Measurements from ENCODE around the gene PPP1CA. TPM values are rescaled to one million over a fixed set of nuclear protein-coding genes. Genes with fewer than 3 reads are reported as not detected.

Gene PPP1CA
- total RNA-seq, 1 experiment from 2014 or later, result 238 TPM

DNA sequence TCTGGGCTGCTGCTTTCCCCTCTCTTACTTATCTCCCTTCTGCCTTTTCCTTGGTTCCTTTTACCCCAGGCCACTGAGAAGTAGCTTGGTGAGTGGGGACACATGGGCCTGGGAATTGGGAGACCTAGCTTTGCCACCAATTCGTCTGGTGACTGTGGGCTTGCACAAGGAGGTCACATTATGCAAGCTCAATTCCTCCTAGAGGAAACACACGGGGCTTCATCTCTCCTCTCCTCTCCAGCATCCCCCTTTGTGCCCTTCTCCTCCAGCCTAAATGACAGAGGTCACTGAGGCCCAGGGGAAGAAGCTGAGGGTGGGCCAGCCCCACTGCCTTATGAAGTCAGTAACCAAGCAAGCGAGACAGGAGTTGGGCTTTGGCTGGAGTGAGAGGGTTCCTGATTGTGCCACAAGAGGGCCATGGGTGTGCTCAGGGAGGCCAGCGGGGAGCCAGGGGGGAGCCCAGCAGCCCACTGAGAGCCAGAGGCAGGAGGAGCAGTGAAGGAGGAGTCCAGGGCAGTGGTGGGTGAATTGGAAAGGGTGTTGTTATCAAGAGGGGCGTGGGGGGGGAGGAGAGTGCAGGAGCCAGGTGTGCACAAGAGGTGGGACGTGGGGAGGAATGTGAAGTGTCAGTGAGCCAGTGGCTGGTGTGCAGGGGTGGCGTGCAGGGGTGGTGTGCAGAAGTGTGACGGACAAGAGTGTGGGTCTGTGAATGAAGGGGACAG, 30.3 kb downstream of the PPP1CA start:
- RAD21 ChIA-PET (ENCODE audit: low non-redundant PET in 1 of 2, low total read pairs in 2 of 2, uncharacterized antibody in 2 of 2, unreplicated experiment in 2 of 2), result interaction anchor here (0.6 to 3.3 kb wide), 3 partner anchors 11 to 74 kb away, joined by 3 to 15 read pairs (median 4); no protein-coding TSS in a partner anchor
- Histone ChIP-seq H3K9me3 (ENCODE audit: control insufficient read depth in 1 of 2, insufficient read depth in 1 of 2, low read depth in 1 of 2, low read length in 2 of 2) (no peaks in the 10 kb centered on the region), H3K36me3 (ENCODE audit: control insufficient read depth in 1 of 2, insufficient read depth in 2 of 2, low read length in 2 of 2) (no peaks in the 10 kb centered on the region; a peak in 1 of 4 replicates), H3K4me2 (ENCODE audit: low read length) (peak overlapping the region; percentile 88), H4K20me1 (ENCODE audit: insufficient read depth) (no peaks in the 10 kb centered on the region), H3K4me1 (ENCODE audit: control insufficient read depth in 1 of 2, insufficient read depth in 2 of 2, low read length in 2 of 2) (peaks cover 33 to 80% of the 10 kb centered on the region in 2 experiments), H3K79me2 (ENCODE audit: insufficient read depth, low read length) (peaks cover 58% of the 10 kb centered on the region), H3K9me2 (ENCODE audit: insufficient read depth) (no peaks in the 10 kb centered on the region), H2AFZ (ENCODE audit: low read depth, low read length, poor library complexity, severe bottlenecking) (no peak overlapping the region), H3K4me3 (replicated peaks in 1 of 2; ENCODE audit: low read depth in 1 of 2, low read length in 2 of 2) (peak overlapping the region; percentile 13 to 83), H3K9ac (ENCODE audit: low read length) (peak overlapping the region; percentile 100), H3K27me3 (ENCODE audit: insufficient read depth, low read length) (no peaks in the 10 kb centered on the region), H3K27ac (ENCODE audit: low read depth, low read length) (peak overlapping the region; percentile 100)
- DNase-seq (ENCODE audit: low read depth, low spot score), result no peak
- TSS peak; percentile 34 for BruUV-seq (replicated peaks)
- CTCF ChIA-PET, result interaction anchor here (5.0 to 15.5 kb wide), 2 partner anchors 10 to 15 kb away, joined by 44 to 456 read pairs; partner anchors contain the start of gene POLD4
- TF ChIP-seq, protein P1, sequence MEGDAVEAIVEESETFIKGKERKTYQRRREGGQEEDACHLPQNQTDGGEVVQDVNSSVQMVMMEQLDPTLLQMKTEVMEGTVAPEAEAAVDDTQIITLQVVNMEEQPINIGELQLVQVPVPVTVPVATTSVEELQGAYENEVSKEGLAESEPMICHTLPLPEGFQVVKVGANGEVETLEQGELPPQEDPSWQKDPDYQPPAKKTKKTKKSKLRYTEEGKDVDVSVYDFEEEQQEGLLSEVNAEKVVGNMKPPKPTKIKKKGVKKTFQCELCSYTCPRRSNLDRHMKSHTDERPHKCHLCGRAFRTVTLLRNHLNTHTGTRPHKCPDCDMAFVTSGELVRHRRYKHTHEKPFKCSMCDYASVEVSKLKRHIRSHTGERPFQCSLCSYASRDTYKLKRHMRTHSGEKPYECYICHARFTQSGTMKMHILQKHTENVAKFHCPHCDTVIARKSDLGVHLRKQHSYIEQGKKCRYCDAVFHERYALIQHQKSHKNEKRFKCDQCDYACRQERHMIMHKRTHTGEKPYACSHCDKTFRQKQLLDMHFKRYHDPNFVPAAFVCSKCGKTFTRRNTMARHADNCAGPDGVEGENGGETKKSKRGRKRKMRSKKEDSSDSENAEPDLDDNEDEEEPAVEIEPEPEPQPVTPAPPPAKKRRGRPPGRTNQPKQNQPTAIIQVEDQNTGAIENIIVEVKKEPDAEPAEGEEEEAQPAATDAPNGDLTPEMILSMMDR (IDR thresholded peaks at IDR 0.05 in 2 of 3, conservative IDR thresholded peaks at IDR 0.05 in 1 of 3; ENCODE audit: borderline replicate concordance in 1 of 3, insufficient read depth in 1 of 3, low read depth in 2 of 3, low read length in 2 of 3), result peak in 2 of 3 experiments; percentile 63 to 65; a peak in 4 of 6 replicates
- no peak for TF ChIP-seq ZNF274 (IDR thresholded peaks at IDR 0.05; ENCODE audit: low read depth, low read length)
- POLR2A ChIA-PET, result interaction anchor here (2.0 to 15.1 kb wide), 3 partner anchors 10 to 17 kb away, joined by 7 to 210 read pairs (median 15); partner anchors contain the start of gene POLD4
- peak; percentile 33 for ATAC-seq
- intact Hi-C loops (cut with micrococcal nuclease), result loop anchor here (1.0 kb wide), 1 partner anchor 11 kb away; no protein-coding TSS in a partner anchor
